GM10266 (cell line): ENCODE data around the gene INA.

Source experiments
- DNase-seq: peaks from one replicate; pipeline ENCODE4 v3.0.0; 2012; ENCODE audit errors: extremely low spot score
- TF ChIP-seq, protein P1 (sequence below): IDR thresholded peaks from 2 replicates; pipeline ENCODE4 v1.5.1; 2012; ENCODE audit warnings: mild to moderate bottlenecking, low read depth; ENCODE audit not compliant: control insufficient read depth, insufficient read depth; ENCODE audit errors: missing control alignments

INA gene

GRCh38 chr10:103276251-103276895 is 565 bp upstream of the INA start:
- peak; percentile 39 for DNase-seq
- TF ChIP-seq, protein P1, sequence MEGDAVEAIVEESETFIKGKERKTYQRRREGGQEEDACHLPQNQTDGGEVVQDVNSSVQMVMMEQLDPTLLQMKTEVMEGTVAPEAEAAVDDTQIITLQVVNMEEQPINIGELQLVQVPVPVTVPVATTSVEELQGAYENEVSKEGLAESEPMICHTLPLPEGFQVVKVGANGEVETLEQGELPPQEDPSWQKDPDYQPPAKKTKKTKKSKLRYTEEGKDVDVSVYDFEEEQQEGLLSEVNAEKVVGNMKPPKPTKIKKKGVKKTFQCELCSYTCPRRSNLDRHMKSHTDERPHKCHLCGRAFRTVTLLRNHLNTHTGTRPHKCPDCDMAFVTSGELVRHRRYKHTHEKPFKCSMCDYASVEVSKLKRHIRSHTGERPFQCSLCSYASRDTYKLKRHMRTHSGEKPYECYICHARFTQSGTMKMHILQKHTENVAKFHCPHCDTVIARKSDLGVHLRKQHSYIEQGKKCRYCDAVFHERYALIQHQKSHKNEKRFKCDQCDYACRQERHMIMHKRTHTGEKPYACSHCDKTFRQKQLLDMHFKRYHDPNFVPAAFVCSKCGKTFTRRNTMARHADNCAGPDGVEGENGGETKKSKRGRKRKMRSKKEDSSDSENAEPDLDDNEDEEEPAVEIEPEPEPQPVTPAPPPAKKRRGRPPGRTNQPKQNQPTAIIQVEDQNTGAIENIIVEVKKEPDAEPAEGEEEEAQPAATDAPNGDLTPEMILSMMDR = no peak

DNA sequence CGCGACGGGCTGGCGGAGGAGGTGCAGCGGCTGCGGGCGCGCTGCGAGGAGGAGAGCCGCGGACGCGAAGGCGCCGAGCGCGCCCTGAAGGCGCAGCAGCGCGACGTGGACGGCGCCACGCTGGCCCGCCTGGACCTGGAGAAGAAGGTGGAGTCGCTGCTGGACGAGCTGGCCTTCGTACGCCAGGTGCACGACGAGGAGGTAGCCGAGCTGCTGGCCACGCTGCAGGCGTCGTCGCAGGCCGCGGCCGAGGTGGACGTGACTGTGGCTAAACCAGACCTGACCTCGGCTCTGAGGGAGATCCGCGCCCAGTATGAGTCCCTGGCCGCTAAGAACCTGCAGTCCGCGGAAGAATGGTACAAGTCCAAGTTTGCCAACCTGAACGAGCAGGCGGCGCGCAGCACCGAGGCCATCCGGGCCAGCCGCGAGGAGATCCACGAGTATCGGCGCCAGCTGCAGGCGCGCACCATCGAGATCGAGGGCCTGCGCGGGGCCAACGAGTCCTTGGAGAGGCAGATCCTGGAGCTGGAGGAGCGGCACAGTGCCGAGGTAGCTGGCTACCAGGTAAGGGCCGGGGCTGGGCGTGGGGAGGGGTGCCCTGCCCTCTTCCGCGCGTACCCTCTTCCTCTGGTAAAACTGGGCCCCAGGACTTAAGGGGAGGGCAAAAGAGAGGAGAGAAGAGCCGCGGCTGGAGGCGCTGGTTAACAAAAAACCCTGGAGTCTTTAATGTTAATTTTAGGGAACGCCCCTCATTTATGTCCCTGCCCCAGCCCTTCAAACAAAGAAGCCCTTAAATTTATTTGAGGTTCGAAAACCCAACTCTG is 987 bp downstream of the INA start:
- DNase-seq = no peak
- TF ChIP-seq, protein P1 = no peak

DNA sequence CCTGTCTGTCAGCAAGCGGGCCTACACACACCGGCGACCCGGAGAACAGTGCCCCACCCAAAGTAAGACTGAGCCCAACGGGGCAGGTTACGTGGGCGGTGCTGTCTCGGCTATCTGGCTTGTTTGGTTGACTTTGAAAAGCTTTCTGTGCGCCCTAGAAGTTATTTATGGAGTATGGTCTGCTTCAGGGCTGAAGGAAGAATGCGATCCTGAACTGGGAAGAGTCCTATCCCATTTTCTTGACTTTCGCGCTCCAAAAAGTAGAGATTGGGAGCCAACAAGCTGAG is 1.5 kb downstream of the INA start:
- TF ChIP-seq, protein P1 = no peak
- no peak for DNase-seq

GRCh38 chr10:103278862-103279298 is 1.9 kb downstream of the INA start:
- DNase-seq = peak; percentile 58

DNA sequence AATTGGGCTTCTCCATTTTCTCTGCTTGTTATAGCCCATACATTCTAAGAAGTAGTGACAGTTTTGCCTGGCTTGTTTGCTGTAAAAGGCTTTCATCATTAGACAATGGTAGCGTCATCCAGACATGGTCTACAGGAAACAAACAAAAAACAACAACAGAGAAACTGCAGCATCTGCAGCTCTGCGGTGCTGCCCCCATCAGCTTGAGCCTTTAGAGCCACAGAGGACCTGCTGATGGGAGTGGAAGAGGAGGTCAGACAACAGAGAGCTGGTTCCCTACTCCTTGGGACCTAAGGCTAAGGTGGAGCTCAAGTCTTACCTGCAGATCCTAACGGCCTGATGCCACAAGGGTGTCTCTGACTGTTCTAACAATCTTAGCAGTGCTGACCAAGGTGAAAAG is 3.1 kb downstream of the INA start:
- DNase-seq = no peak
- TF ChIP-seq, protein P1 = no peak

More at GRCh38 chr10:103278862-103279298, 1.9 kb downstream of the INA start:
- TF ChIP-seq, protein P1 = no peak

GRCh38 chr10:103280506-103280905 is 3.6 kb downstream of the INA start:
- DNase-seq = no peak
- TF ChIP-seq, protein P1 = no peak

DNA sequence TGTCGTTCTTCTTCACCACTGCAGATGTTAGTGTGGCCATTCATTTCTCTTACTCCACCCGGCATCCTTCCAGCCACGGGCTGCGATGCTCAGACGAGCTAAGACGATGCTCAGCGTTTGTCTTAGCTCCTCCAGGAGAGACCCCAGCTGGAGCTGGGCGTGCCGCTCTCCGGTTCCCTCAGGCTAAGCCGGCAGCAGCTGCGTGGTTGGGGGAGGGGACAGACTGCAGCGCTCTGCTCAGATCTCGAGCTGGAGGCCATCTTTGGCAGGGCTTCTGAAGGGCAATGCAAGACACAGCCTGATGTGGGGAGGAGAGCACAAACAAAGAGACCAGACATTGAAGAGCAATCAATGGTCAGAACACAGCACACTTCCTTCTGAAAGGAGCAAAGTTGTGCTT is 4.8 kb downstream of the INA start:
- TF ChIP-seq, protein P1 = no peak
- no peak for DNase-seq
